Chondrocyte (in vitro differentiated cells): ENCODE measurements around the gene HMSD. TPM values are rescaled to one million over a fixed set of nuclear protein-coding genes. Genes with fewer than 3 reads are reported as not detected.

Experiments
- DNase-seq: peaks from one replicate; pipeline ENCODE4 v3.0.0; 2021; ENCODE audit warnings: mixed read lengths, low spot score
- H3K27ac Mint-ChIP-seq: one replicate; pipeline ENCODE4 v1.8.0; 2021; ENCODE audit warnings: mild to moderate bottlenecking, moderate library complexity, mixed read lengths; ENCODE audit not compliant: unreplicated experiment
- H3K27me3 Mint-ChIP-seq: 2 replicates; pipeline ENCODE4 v1.8.0; 2021; ENCODE audit warnings: low read depth, mixed read lengths
- H3K36me3 Mint-ChIP-seq: 2 replicates; pipeline ENCODE4 v1.8.0; 2021; ENCODE audit warnings: low read depth, mixed read lengths
- H3K4me1 Mint-ChIP-seq: 2 replicates; pipeline ENCODE4 v1.8.0; 2021; ENCODE audit warnings: low read depth, mild to moderate bottlenecking, mixed read lengths
- H3K4me3 Mint-ChIP-seq: one replicate; pipeline ENCODE4 v1.8.0; 2021; ENCODE audit warnings: mild to moderate bottlenecking, moderate library complexity, mixed read lengths; ENCODE audit not compliant: unreplicated experiment
- H3K9me3 Mint-ChIP-seq: 2 replicates; pipeline ENCODE4 v1.8.0; 2021; ENCODE audit warnings: low read depth, mixed read lengths
- CTCF ChIP-seq: fragments of 200-600 bp; sonication (generic); IDR thresholded peaks from 2 replicates; pipeline ENCODE4 v1.5.0; 2021; ENCODE audit warnings: antibody characterized with exemption, mild to moderate bottlenecking, moderate library complexity
- total RNA-seq: library from RNA; stranded (reverse); gene quantifications from 3 replicates; pipeline ENCODE4 v1.2.1, GENCODE V29; 2021

Gene HMSD
- total RNA-seq, 1 donor from 2014 or later = not detected

GRCh38 chr18:63999871-64000270, 50.8 kb downstream of the HMSD start:
- Mint-ChIP-seq H3K4me1 (no peaks in the 10 kb centered on the region), H3K9me3 (peaks cover 4% of the 10 kb centered on the region), H3K27me3 (peaks cover 2% of the 10 kb centered on the region), H3K27ac (no peak overlapping the region), H3K36me3 (no peaks in the 10 kb centered on the region), H3K4me3 (no peak overlapping the region)
- TF ChIP-seq CTCF = no peak
- no peak for DNase-seq

GRCh38 chr18:64002581-64002980, 53.5 kb downstream of the HMSD start:
- no peaks in the 10 kb centered on the region for H3K36me3 Mint-ChIP-seq
- no peak overlapping the region for H3K4me3 Mint-ChIP-seq
- peaks cover 7% of the 10 kb centered on the region for H3K27me3 Mint-ChIP-seq
- no peak overlapping the region for H3K27ac Mint-ChIP-seq
- no peaks in the 10 kb centered on the region for H3K4me1 Mint-ChIP-seq
- DNase-seq = no peak
- TF ChIP-seq CTCF = no peak
- no peaks in the 10 kb centered on the region for H3K9me3 Mint-ChIP-seq

- TF ChIP-seq CTCF = no peak
- H3K27ac Mint-ChIP-seq = no peak overlapping the region
- peaks cover 32% of the 10 kb centered on the region for H3K27me3 Mint-ChIP-seq
- no peaks in the 10 kb centered on the region for H3K9me3 Mint-ChIP-seq
- no peaks in the 10 kb centered on the region for H3K4me1 Mint-ChIP-seq
- no peaks in the 10 kb centered on the region for H3K36me3 Mint-ChIP-seq
- no peak overlapping the region for H3K4me3 Mint-ChIP-seq
- no peak for DNase-seq
These were observed 60.2 kb downstream of the HMSD start for GRCh38 chr18:64009305-64009704.

Other genes with a start within 250 kb of the HMSD start
- gene SERPINB11, start 246.3 kb upstream of the HMSD start, total RNA-seq = not detected in 3 replicates
- gene SERPINB7, start 173.9 kb upstream of the HMSD start, total RNA-seq = not detected in 3 replicates
- gene SERPINB2, start 61.6 kb upstream of the HMSD start, total RNA-seq = not detected in 3 replicates
- not detected in 3 replicates for gene SERPINB10, start 41.3 kb upstream of the HMSD start, total RNA-seq
- gene SERPINB8, start 20.8 kb downstream of the HMSD start, total RNA-seq = 10.2 to 13.6 TPM (median 12.0 TPM) in 3 replicates
- gene LINC00305, start 199.8 kb downstream of the HMSD start, total RNA-seq = not detected in 3 replicates